Hepatocyte (in vitro differentiated cells): ENCODE data around the gene PHTF1. TPM values are rescaled to one million over a fixed set of nuclear protein-coding genes. Genes with fewer than 3 reads are reported as not detected.

Source experiments
- DNase-seq: peaks from one replicate; pipeline ENCODE4 v3.0.0-alpha.2; 2016; ENCODE audit warnings: low spot score
- H2AFZ ChIP-seq: fragments of 200-600 bp; sonication (generic); 2 replicates; pipeline ENCODE4 v1.6.0; 2016; ENCODE audit warnings: antibody characterized with exemption, mild to moderate bottlenecking
- H3K27ac ChIP-seq: fragments of 200-600 bp; sonication (generic); 2 replicates; pipeline ENCODE4 v1.5.1; 2016; ENCODE audit warnings: mild to moderate bottlenecking
- H3K27me3 ChIP-seq: fragments of 200-600 bp; sonication (generic); 2 replicates; pipeline ENCODE4 v1.6.1; 2016
- H3K36me3 ChIP-seq: fragments of 200-600 bp; sonication (generic); replicated peaks from 2 replicates; pipeline ENCODE4 v1.5.1; 2016; ENCODE audit warnings: low read depth; ENCODE audit not compliant: insufficient read depth
- H3K4me1 ChIP-seq: fragments of 200-600 bp; sonication (generic); 2 replicates; pipeline ENCODE4 v1.5.1; 2016; ENCODE audit warnings: mild to moderate bottlenecking, moderate library complexity; ENCODE audit not compliant: insufficient read depth
- H3K4me2 ChIP-seq: fragments of 200-600 bp; sonication (generic); 2 replicates; pipeline ENCODE4 v1.6.0; 2016
- H3K4me3 ChIP-seq: fragments of 200-600 bp; sonication (generic); 2 replicates; pipeline ENCODE4 v1.5.1; 2016; ENCODE audit warnings: mild to moderate bottlenecking
- H3K79me2 ChIP-seq: fragments of 200-600 bp; sonication (generic); 2 replicates; pipeline ENCODE4 v1.6.0; 2017; ENCODE audit warnings: mild to moderate bottlenecking
- H3K9me2 ChIP-seq: fragments of 200-600 bp; sonication (generic); replicated peaks from 2 replicates; pipeline ENCODE4 v1.6.0; 2017; ENCODE audit warnings: mild to moderate bottlenecking; ENCODE audit not compliant: insufficient read depth
- H3K9me3 ChIP-seq: fragments of 200-600 bp; sonication (generic); 2 replicates; pipeline ENCODE4 v1.5.1; 2016; ENCODE audit warnings: low read depth, mild to moderate bottlenecking
- H4K20me1 ChIP-seq: fragments of 200-600 bp; sonication (generic); 2 replicates; pipeline ENCODE4 v1.6.0; 2016; ENCODE audit warnings: mild to moderate bottlenecking; ENCODE audit not compliant: insufficient read depth, poor library complexity, severe bottlenecking
- CTCF ChIP-seq: fragments of 200-600 bp; sonication (generic); IDR thresholded peaks from 2 replicates; pipeline ENCODE4 v1.5.1; 2016; ENCODE audit warnings: antibody characterized with exemption, mild to moderate bottlenecking; ENCODE audit not compliant: poor library complexity
- EZH2 ChIP-seq: fragments of 200-600 bp; sonication (generic); IDR thresholded peaks from 2 replicates; pipeline ENCODE4 v1.6.1; 2016; ENCODE audit warnings: antibody characterized with exemption, mild to moderate bottlenecking, borderline replicate concordance
- EZH2phosphoT487 ChIP-seq: fragments of 200-600 bp; sonication (generic); IDR thresholded peaks from one replicate; pipeline ENCODE4 v1.6.1; 2018; ENCODE audit warnings: antibody characterized with exemption, mild to moderate bottlenecking, low read depth, moderate library complexity; ENCODE audit not compliant: unreplicated experiment, severe bottlenecking
- WGBS: methylation state at CpG from one replicate; pipeline ENCODE4 v1.1.6; 2016; ENCODE audit warnings: low lambda C conversion rate; ENCODE audit errors: missing lambda C conversion rate; 5-methylcytosine and 5-hydroxymethylcytosine counted together
- polyA plus RNA-seq: library from polyadenylated mRNA; unstranded; fragments of >200 nt; fragmentation: Nextera tagmentation; extraction: Ambion mirVana; gene quantifications from 2 replicates; pipeline ENCODE4 v1.2.1, GENCODE V29; 2016
- total RNA-seq: library from RNA; depleted of rRNA; stranded (reverse); fragments of >200 nt; gene quantifications from 2 replicates; pipeline ENCODE4 v1.2.3, GENCODE V29; 2014

PHTF1 gene
- total and polyA plus RNA-seq, 2 experiments from 2014 or later: 22.9 to 27.6 TPM

DNA sequence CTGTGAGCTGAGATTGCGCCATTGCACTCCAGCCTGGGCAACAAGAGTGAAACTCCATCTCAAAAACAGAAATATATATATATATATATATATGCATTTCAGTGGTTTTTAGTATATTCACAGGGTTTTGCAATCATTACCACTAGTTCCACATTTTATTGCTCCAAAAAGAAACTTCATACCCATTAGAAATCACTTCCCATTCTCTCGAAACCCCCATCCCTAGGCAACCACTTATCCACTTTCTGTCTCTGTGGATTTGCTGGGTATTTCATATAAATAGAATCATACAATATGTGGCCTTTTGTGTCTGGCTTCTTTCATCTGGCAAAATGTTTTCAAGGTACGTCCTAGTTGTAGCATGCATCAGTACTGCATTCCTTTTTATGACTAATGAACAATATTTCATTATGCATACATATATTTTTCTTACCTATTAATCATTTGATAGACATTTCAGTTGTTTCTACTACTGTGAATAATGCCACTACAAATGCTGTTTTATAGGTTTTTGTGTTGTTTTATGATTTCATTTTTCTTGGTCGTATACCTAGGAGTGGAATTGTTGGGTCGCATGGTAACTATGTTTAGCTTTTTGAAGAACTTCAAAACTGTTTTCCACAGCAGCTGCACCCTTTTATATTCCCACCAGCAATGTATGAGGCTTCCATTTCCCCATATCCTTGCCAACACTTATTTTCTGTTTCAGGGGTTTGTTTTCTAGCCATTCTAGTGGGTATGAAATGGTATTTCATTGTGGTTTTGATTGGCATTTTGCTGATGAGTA, 95.9 kb downstream of the PHTF1 start:
- Histone ChIP-seq H2AFZ (no peak overlapping the region), H3K4me2 (no peak overlapping the region), H3K36me3 (no peaks in the 10 kb centered on the region), H3K27me3 (no peaks in the 10 kb centered on the region), H3K4me3 (no peak overlapping the region), H3K9me2 (no peaks in the 10 kb centered on the region), H4K20me1 (no peaks in the 10 kb centered on the region), H3K4me1 (peaks cover 3% of the 10 kb centered on the region), H3K27ac (no peak overlapping the region), H3K9me3 (no peaks in the 10 kb centered on the region), H3K79me2 (no peaks in the 10 kb centered on the region)
- TF ChIP-seq EZH2phosphoT487: no peak
- TF ChIP-seq CTCF: no peak
- TF ChIP-seq EZH2: no peak
- DNase-seq: no peak
- 95% methylated on average over 5 of the region's 5 CpGs for WGBS

- H3K9me3 ChIP-seq: no peaks in the 10 kb centered on the region
- peaks cover 3% of the 10 kb centered on the region for H3K4me1 ChIP-seq
- H3K79me2 ChIP-seq: no peaks in the 10 kb centered on the region
- no peak overlapping the region for H3K27ac ChIP-seq
- no peaks in the 10 kb centered on the region for H3K27me3 ChIP-seq
- DNase-seq: no peak
- 100% methylated on average over 1 of the region's 1 CpG for WGBS
- H3K9me2 ChIP-seq: no peaks in the 10 kb centered on the region
- no peak overlapping the region for H2AFZ ChIP-seq
- no peaks in the 10 kb centered on the region for H3K36me3 ChIP-seq
- no peak overlapping the region for H3K4me2 ChIP-seq
- no peak overlapping the region for H3K4me3 ChIP-seq
- TF ChIP-seq CTCF (no peak), EZH2 (no peak), EZH2phosphoT487 (no peak)
- no peaks in the 10 kb centered on the region for H4K20me1 ChIP-seq
These were observed 97.2 kb downstream of the PHTF1 start for GRCh38 chr1:113662101-113662500.

DNA sequence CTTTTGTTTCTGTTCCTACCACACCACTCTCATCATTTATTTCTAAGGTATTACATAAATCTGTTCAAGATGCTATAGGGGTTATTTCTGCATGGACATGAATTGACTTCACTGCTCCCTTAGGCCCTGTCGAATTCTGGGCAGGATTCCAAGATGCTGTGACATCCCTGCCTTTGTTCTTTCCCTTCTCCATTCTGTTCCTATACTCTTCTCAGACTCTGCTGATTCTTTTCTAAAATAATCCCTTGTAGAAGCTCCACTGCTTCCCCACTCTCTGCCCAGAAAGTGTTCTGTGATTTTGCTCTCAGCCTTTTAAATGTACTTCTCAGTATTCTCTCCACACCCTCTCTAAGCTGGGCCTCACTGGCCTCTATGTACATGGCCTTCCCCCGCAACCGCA, 99.2 kb downstream of the PHTF1 start:
- H3K27ac ChIP-seq: no peak overlapping the region

More for the DNA sequence above, 99.2 kb downstream of the PHTF1 start:
- Histone ChIP-seq H3K9me3 (no peaks in the 10 kb centered on the region), H3K4me2 (no peak overlapping the region), H3K4me3 (no peak overlapping the region), H2AFZ (no peak overlapping the region), H3K36me3 (no peaks in the 10 kb centered on the region), H3K79me2 (no peaks in the 10 kb centered on the region), H4K20me1 (no peaks in the 10 kb centered on the region), H3K4me1 (no peaks in the 10 kb centered on the region), H3K9me2 (no peaks in the 10 kb centered on the region), H3K27me3 (no peaks in the 10 kb centered on the region)
- DNase-seq: no peak
- no peak for TF ChIP-seq EZH2
- no peak for TF ChIP-seq CTCF
- TF ChIP-seq EZH2phosphoT487: no peak
- 85% methylated on average over 3 of the region's 3 CpGs for WGBS
